SK-N-MC (cell line): ENCODE data around the gene FRMPD2.

Experiments used
- DNase-seq: peaks from one replicate; pipeline ENCODE4 v3.0.0-alpha.2; 2011; ENCODE audit warnings: low read depth, low spot score
- H3K27ac ChIP-seq: fragments of 200-600 bp; sonication (generic); 2 replicates; pipeline ENCODE4 v1.5.1; 2016; ENCODE audit warnings: mixed run types
- H3K36me3 ChIP-seq: fragments of 200-600 bp; sonication (generic); 2 replicates; pipeline ENCODE4 v1.6.1; 2017; ENCODE audit warnings: antibody characterized with exemption, low read length, mixed read lengths; ENCODE audit not compliant: insufficient read depth
- H3K4me3 ChIP-seq: fragments of 200-600 bp; sonication (generic); 2 replicates; pipeline ENCODE4 v1.5.1; 2016
- H3K9ac ChIP-seq: fragments of 200-600 bp; sonication (generic); 2 replicates; pipeline ENCODE4 v1.8.0; 2017; ENCODE audit warnings: mixed run types, mixed read lengths; ENCODE audit not compliant: insufficient read length
- H3K9me3 ChIP-seq: fragments of 200-600 bp; sonication (generic); 2 replicates; pipeline ENCODE4 v1.6.1; 2017; ENCODE audit warnings: low read depth, mild to moderate bottlenecking, antibody characterized with exemption, low read length, moderate library complexity, mixed read lengths
- EZH2 ChIP-seq: fragments of 200-600 bp; sonication (generic); IDR thresholded peaks from one replicate; pipeline ENCODE4 v1.6.1; 2017; ENCODE audit warnings: antibody characterized with exemption
- FOXP2 ChIP-seq: optimal IDR thresholded peaks from 2 replicates; pipeline ENCODE3; 2011; ENCODE audit warnings: mild to moderate bottlenecking, moderate library complexity; ENCODE audit not compliant: insufficient read depth; ENCODE audit errors: extremely low read length, control extremely low read depth
- POLR2AphosphoS5 ChIP-seq: IDR thresholded peaks from 2 replicates; pipeline ENCODE4 v1.6.1; 2012; ENCODE audit warnings: mild to moderate bottlenecking, low read depth, low read length, borderline replicate concordance

FRMPD2 gene

GRCh38 chr10:48241332-48241731 lies 33.2 kb downstream of the FRMPD2 start:
- H3K9ac ChIP-seq, result no peak overlapping the region
- no peaks in the 10 kb centered on the region for H3K9me3 ChIP-seq
- no peak for DNase-seq
- no peaks in the 10 kb centered on the region for H3K36me3 ChIP-seq
- TF ChIP-seq FOXP2 (no peak), EZH2 (no peak), POLR2AphosphoS5 (no peak)
- H3K4me3 ChIP-seq, result no peak overlapping the region
- no peak overlapping the region for H3K27ac ChIP-seq

- TF ChIP-seq POLR2AphosphoS5 (no peak), FOXP2 (no peak), EZH2 (no peak)
- Histone ChIP-seq H3K9ac (no peak overlapping the region), H3K4me3 (no peak overlapping the region), H3K9me3 (no peaks in the 10 kb centered on the region), H3K36me3 (no peaks in the 10 kb centered on the region), H3K27ac (no peak overlapping the region)
- no peak for DNase-seq
Measured at GRCh38 chr10:48240196-48240595, 34.3 kb downstream of the FRMPD2 start.

GRCh38 chr10:48239618-48240017 lies 34.9 kb downstream of the FRMPD2 start:
- no peak for TF ChIP-seq POLR2AphosphoS5
- no peak for TF ChIP-seq FOXP2
- no peak for TF ChIP-seq EZH2
- H3K4me3 ChIP-seq, result no peak overlapping the region
- H3K9me3 ChIP-seq, result no peaks in the 10 kb centered on the region
- H3K36me3 ChIP-seq, result no peaks in the 10 kb centered on the region
- DNase-seq, result no peak
- no peak overlapping the region for H3K9ac ChIP-seq
- H3K27ac ChIP-seq, result no peak overlapping the region

- no peak overlapping the region for H3K27ac ChIP-seq
- H3K36me3 ChIP-seq, result no peaks in the 10 kb centered on the region
- H3K9ac ChIP-seq, result no peak overlapping the region
- no peak for TF ChIP-seq POLR2AphosphoS5
- TF ChIP-seq FOXP2, result no peak
- no peak for TF ChIP-seq EZH2
- H3K9me3 ChIP-seq, result no peaks in the 10 kb centered on the region
- no peak for DNase-seq
- H3K4me3 ChIP-seq, result no peak overlapping the region
Measured at GRCh38 chr10:48238826-48239520, 35.5 kb downstream of the FRMPD2 start.

GRCh38 chr10:48237259-48238250 lies 36.9 kb downstream of the FRMPD2 start:
- Histone ChIP-seq H3K27ac (no peak overlapping the region), H3K36me3 (no peaks in the 10 kb centered on the region), H3K9ac (no peak overlapping the region), H3K4me3 (no peak overlapping the region), H3K9me3 (no peaks in the 10 kb centered on the region)
- DNase-seq, result no peak
- no peak for TF ChIP-seq POLR2AphosphoS5
- no peak for TF ChIP-seq EZH2
- TF ChIP-seq FOXP2, result no peak

GRCh38 chr10:48236199-48236621 lies 38.3 kb downstream of the FRMPD2 start:
- H3K9me3 ChIP-seq, result no peaks in the 10 kb centered on the region
- no peak overlapping the region for H3K27ac ChIP-seq
- no peaks in the 10 kb centered on the region for H3K36me3 ChIP-seq
- no peak overlapping the region for H3K4me3 ChIP-seq
- DNase-seq, result no peak
- no peak for TF ChIP-seq FOXP2
- TF ChIP-seq POLR2AphosphoS5, result no peak
- no peak for TF ChIP-seq EZH2
- no peak overlapping the region for H3K9ac ChIP-seq

GRCh38 chr10:48235501-48235900 lies 39.0 kb downstream of the FRMPD2 start:
- Histone ChIP-seq H3K9ac (no peak overlapping the region), H3K4me3 (no peak overlapping the region)

GRCh38 chr10:48234787-48235186 lies 39.7 kb downstream of the FRMPD2 start:
- no peaks in the 10 kb centered on the region for H3K36me3 ChIP-seq
- no peak for DNase-seq
- no peak overlapping the region for H3K9ac ChIP-seq
- H3K9me3 ChIP-seq, result no peaks in the 10 kb centered on the region
- TF ChIP-seq FOXP2 (no peak), EZH2 (no peak), POLR2AphosphoS5 (no peak)
- H3K27ac ChIP-seq, result no peak overlapping the region
- no peak overlapping the region for H3K4me3 ChIP-seq

More at GRCh38 chr10:48235501-48235900, 39.0 kb downstream of the FRMPD2 start:
- no peak for DNase-seq
- no peak for TF ChIP-seq POLR2AphosphoS5
- no peak for TF ChIP-seq FOXP2
- no peak for TF ChIP-seq EZH2
- Histone ChIP-seq H3K9me3 (no peaks in the 10 kb centered on the region), H3K36me3 (no peaks in the 10 kb centered on the region), H3K27ac (no peak overlapping the region)
